H1 (cell line): ENCODE results near the gene TSPAN4. TPM values are rescaled to one million over a fixed set of nuclear protein-coding genes. Genes with fewer than 3 reads are reported as not detected.

Source experiments
- CTCF ChIA-PET: fragments of 300-600 bp; sonication (Branson Sonifier 250); formaldehyde crosslinking; loops from one replicate; lab custom pipeline; 2021; ENCODE audit not compliant: partially characterized antibody; lab: Charles Lee
- POLR2A ChIA-PET: fragments of 300-600 bp; sonication (Branson Sonifier 250); formaldehyde crosslinking; loops from one replicate; lab custom pipeline; 2021; ENCODE audit warnings: inconsistent platforms; ENCODE audit not compliant: partially characterized antibody; lab: Charles Lee
- DNase-seq, 2 experiments: peaks; one replicate each; pipeline versions ENCODE4 v3.0.0 to v3.0.0-alpha.2; 2010 to 2022; ENCODE audit warnings: low spot score in 2 of 2, low read depth in 1 of 2, mixed read lengths in 1 of 2
- FAIRE-seq: peaks from 2 replicates; lab custom pipeline; 2011; peaks lifted over from hg19 to GRCh38; lab: Jason Lieb, UNC
- H2AFZ ChIP-seq: 2 replicates; pipeline ENCODE4 v1.8.1; 2012; ENCODE audit warnings: low read length, inconsistent platforms
- H2AK5ac ChIP-seq: 2 replicates; pipeline ENCODE4 v1.6.1; 2013; ENCODE audit warnings: low read depth, low read length
- H2BK120ac ChIP-seq: replicated peaks from 2 replicates; pipeline ENCODE3; 2013; ENCODE audit warnings: low read depth, low read length, inconsistent platforms
- H2BK12ac ChIP-seq: 2 replicates; pipeline ENCODE4 v1.6.1; 2013; ENCODE audit warnings: low read depth, low read length
- H2BK15ac ChIP-seq: 2 replicates; pipeline ENCODE4 v1.6.1; 2013; ENCODE audit warnings: low read length
- H2BK20ac ChIP-seq: 2 replicates; pipeline ENCODE4 v1.6.1; 2013; ENCODE audit warnings: low read length
- H2BK5ac ChIP-seq: 2 replicates; pipeline ENCODE4 v1.6.1; 2013; ENCODE audit warnings: low read depth, low read length
- H3K14ac ChIP-seq: 2 replicates; pipeline ENCODE4 v1.6.1; 2013; ENCODE audit warnings: inconsistent platforms; ENCODE audit not compliant: insufficient read length
- H3K18ac ChIP-seq: 2 replicates; pipeline ENCODE4 v1.6.1; 2013; ENCODE audit warnings: low read length; ENCODE audit errors: extremely low read depth
- H3K23ac ChIP-seq: 2 replicates; pipeline ENCODE4 v1.6.1; 2013; ENCODE audit warnings: inconsistent platforms; ENCODE audit not compliant: insufficient read length
- H3K23me2 ChIP-seq: 2 replicates; pipeline ENCODE4 v1.6.1; 2013; ENCODE audit warnings: low read depth, low read length
- H3K27ac ChIP-seq: 2 replicates; pipeline ENCODE4 v1.6.1; 2011; ENCODE audit warnings: low read depth, low read length, inconsistent platforms
- H3K27me3 ChIP-seq, 4 experiments: replicated peaks in 1 of 4; 1 replicate in 1 of 4; 2 replicates in 3 of 4; pipeline versions ENCODE4 v1.6.1 to v1.8.1; 2011 to 2013; ENCODE audit warnings: low read length in 3 of 4, mild to moderate bottlenecking in 3 of 4, inconsistent platforms in 2 of 4, mixed read lengths in 2 of 4, moderate library complexity in 1 of 4; ENCODE audit not compliant: control insufficient read depth in 3 of 4, insufficient read depth in 3 of 4; ENCODE audit errors: extremely low read depth in 1 of 4
- H3K36me3 ChIP-seq, 4 experiments: 2 replicates each; pipeline versions ENCODE4 v1.6.1 to v1.8.1; 2011 to 2013; ENCODE audit warnings: mild to moderate bottlenecking in 4 of 4, low read length in 3 of 4, moderate library complexity in 2 of 4, control low read depth in 1 of 4, inconsistent platforms in 1 of 4; ENCODE audit not compliant: insufficient read depth in 4 of 4, control insufficient read depth in 2 of 4
- H3K4ac ChIP-seq: replicated peaks from 2 replicates; pipeline ENCODE3; 2013; ENCODE audit warnings: low read length, low read depth, mixed read lengths, inconsistent platforms; ENCODE audit not compliant: insufficient read length
- H3K4me1 ChIP-seq, 4 experiments: replicated peaks in 1 of 4; 1 replicate in 1 of 4; 2 replicates in 3 of 4; pipeline versions ENCODE4 v1.6.1 to v1.8.1; 2011 to 2013; ENCODE audit warnings: low read length in 3 of 4, inconsistent platforms in 2 of 4, mixed read lengths in 1 of 4; ENCODE audit not compliant: insufficient read depth in 4 of 4, control insufficient read depth in 3 of 4
- H3K4me2 ChIP-seq, 2 experiments: 2 replicates each; pipeline versions ENCODE4 v1.6.1 to v1.8.1; 2011 to 2013; ENCODE audit warnings: low read depth in 2 of 2, low read length in 2 of 2, control low read depth in 1 of 2, inconsistent platforms in 1 of 2, mild to moderate bottlenecking in 1 of 2; ENCODE audit not compliant: insufficient read depth in 1 of 2
- H3K4me3 ChIP-seq, 4 experiments: fragments of 200-600, 300-600 bp in 1 of 4; sonication (generic), shearing (Covaris generic), sonication (Bioruptor Twin) in 1 of 4; 2 replicates each; pipeline versions ENCODE4 v1.5.1 to v1.8.1; 2011 to 2016; ENCODE audit warnings: low read length in 4 of 4, low read depth in 3 of 4, control low read depth in 2 of 4, inconsistent platforms in 2 of 4, mild to moderate bottlenecking in 2 of 4, mixed read lengths in 1 of 4, moderate library complexity in 1 of 4; ENCODE audit not compliant: insufficient read depth in 2 of 4; ENCODE audit errors: extremely low read depth in 1 of 4
- H3K56ac ChIP-seq: replicated peaks from 2 replicates; pipeline ENCODE3; 2013; ENCODE audit warnings: low read depth, mild to moderate bottlenecking, mixed read lengths, low read length, inconsistent platforms; ENCODE audit not compliant: insufficient read length
- H3K79me1 ChIP-seq: 2 replicates; pipeline ENCODE4 v1.6.1; 2013; ENCODE audit warnings: low read depth, low read length, control low read depth
- H3K79me2 ChIP-seq, 2 experiments: 2 replicates each; pipeline versions ENCODE4 v1.6.1 to v1.8.1; 2012 to 2013; ENCODE audit warnings: low read length in 2 of 2, mild to moderate bottlenecking in 2 of 2, inconsistent platforms in 1 of 2; ENCODE audit not compliant: insufficient read depth in 2 of 2, control insufficient read depth in 1 of 2
- H3K9ac ChIP-seq, 4 experiments: replicated peaks in 1 of 4; 1 replicate in 1 of 4; 2 replicates in 3 of 4; pipeline versions ENCODE4 v1.6.1 to v1.8.1; 2011 to 2013; ENCODE audit warnings: low read depth in 3 of 4, low read length in 3 of 4, control low read depth in 2 of 4, mild to moderate bottlenecking in 2 of 4, moderate library complexity in 2 of 4, inconsistent platforms in 1 of 4; ENCODE audit errors: extremely low read depth in 1 of 4
- H3K9me3 ChIP-seq, 2 experiments: 2 replicates each; pipeline versions ENCODE4 v1.6.1 to v1.8.1; 2012 to 2013; ENCODE audit warnings: mild to moderate bottlenecking in 2 of 2, moderate library complexity in 2 of 2, control low read depth in 1 of 2, inconsistent platforms in 1 of 2, low read depth in 1 of 2, low read length in 1 of 2, mixed read lengths in 1 of 2; ENCODE audit not compliant: insufficient read depth in 2 of 2
- H4K20me1 ChIP-seq, 2 experiments: replicated peaks in 1 of 2; 2 replicates each; pipeline versions ENCODE3 to v1.8.1; 2011 to 2013; ENCODE audit warnings: inconsistent platforms in 2 of 2, low read length in 2 of 2, mild to moderate bottlenecking in 1 of 2; ENCODE audit not compliant: insufficient read depth in 2 of 2, control insufficient read depth in 1 of 2
- H4K5ac ChIP-seq: 2 replicates; pipeline ENCODE4 v1.6.1; 2013; ENCODE audit warnings: low read length, low read depth, mixed read lengths, inconsistent platforms; ENCODE audit not compliant: insufficient read length
- H4K8ac ChIP-seq: 2 replicates; pipeline ENCODE4 v1.8.0; 2013; ENCODE audit warnings: mild to moderate bottlenecking, moderate library complexity, low read length, inconsistent platforms; ENCODE audit not compliant: insufficient read depth; ENCODE audit errors: extremely low read depth
- H4K91ac ChIP-seq: replicated peaks from 2 replicates; pipeline ENCODE3; 2013; ENCODE audit warnings: low read length, mixed read lengths, inconsistent platforms; ENCODE audit not compliant: insufficient read length
- JUN ChIP-seq: IDR thresholded peaks from 2 replicates; pipeline ENCODE4 v1.6.1; 2011; ENCODE audit warnings: low read depth, mild to moderate bottlenecking, improper control_type of control experiment, low read length
- POLR2AphosphoS5 ChIP-seq: IDR thresholded peaks from 2 replicates; pipeline ENCODE4 v1.6.1; 2011; ENCODE audit warnings: low read depth, low read length
- WGBS, 2 experiments: shearing (Covaris generic) in 1 of 2; methylation state at CpG; one replicate each; pipeline versions ENCODE4 v1.1.6 to v1.1.7; 2013 to 2015; ENCODE audit warnings: low lambda C conversion rate in 2 of 2, mixed read lengths in 2 of 2, inconsistent platforms in 1 of 2, low coverage in 1 of 2, missing lambda C conversion rate in 1 of 2; ENCODE audit not compliant: insufficient replicate concordance in 2 of 2, insufficient coverage in 1 of 2, insufficient read length in 1 of 2; ENCODE audit errors: extremely low coverage in 1 of 2, missing lambda C conversion rate in 1 of 2; 5-methylcytosine and 5-hydroxymethylcytosine counted together
- polyA plus RNA-seq, 7 experiments: library from polyadenylated mRNA; depleted of rRNA in 3 of 7; stranded (reverse) in 5 of 7; unstranded in 2 of 7; fragments of >200 nt in 5 of 7; fragments of 200-250 nt in 2 of 7; gene quantifications; 1 replicate in 5 of 7; 2 replicates in 1 of 7; 4 replicates in 1 of 7; pipeline versions ENCODE4 v1.2.1 to v1.2.3, GENCODE V29; 2011 to 2013; ENCODE audit warnings: missing spikeins in 2 of 7, mixed read lengths in 2 of 7
- total RNA-seq: library from RNA; stranded (reverse); fragmentation: NEBNext Ultra II Directional; extraction: Animal tissue kit (Norgen Biotek cat#: 25700); gene quantifications from 2 replicates; pipeline ENCODE4 v1.2.1, GENCODE V29; 2021

Gene TSPAN4
- total and polyA plus RNA-seq, 2 of the 8 experiments (the other 6 are each of a cell fraction or from before 2014, with no cell fraction given) = 74.1 to 145 TPM

- POLR2A ChIA-PET = interaction anchor here (0.9 to 4.8 kb wide), 11 partner anchors 9 to 624 kb away, joined by 3 to 24 read pairs (median 4); no protein-coding TSS in a partner anchor
- CTCF ChIA-PET = interaction anchor here (0.7 to 6.3 kb wide), 7 partner anchors 9 to 181 kb away, joined by 3 to 35 read pairs (median 3); no protein-coding TSS in a partner anchor
- H3K14ac ChIP-seq = no peak overlapping the region
Measured at GRCh38 chr11:865462-866430, 23.1 kb downstream of the TSPAN4 start.

More at GRCh38 chr11:865462-866430, 23.1 kb downstream of the TSPAN4 start:
- DNase-seq = no peak
- no peak overlapping the region for H4K5ac ChIP-seq
- no peak for FAIRE-seq
- H2AK5ac ChIP-seq = no peak overlapping the region
- peaks cover 9 to 40% of the 10 kb centered on the region in 2 experiments for H4K20me1 ChIP-seq
- no peak overlapping the region for H3K4me2 ChIP-seq
- H3K23me2 ChIP-seq = no peaks in the 10 kb centered on the region
- peaks cover 0 to 36% (median 29%) of the 10 kb centered on the region in 4 experiments; a peak in 6 of 7 replicates for H3K4me1 ChIP-seq
- no peak overlapping the region for H2BK5ac ChIP-seq
- H3K23ac ChIP-seq = no peak overlapping the region
- H3K9me3 ChIP-seq = no peaks in the 10 kb centered on the region
- H2BK15ac ChIP-seq = no peak overlapping the region
- no peak overlapping the region for H2BK120ac ChIP-seq
- peak overlapping the region; percentile 77 for H4K8ac ChIP-seq
- H3K56ac ChIP-seq = no peak overlapping the region
- no peak overlapping the region for H3K18ac ChIP-seq
- no peak overlapping the region for H3K4me3 ChIP-seq
- H3K79me1 ChIP-seq = no peaks in the 10 kb centered on the region
- no peak overlapping the region for H3K4ac ChIP-seq
- WGBS, 2 experiments = 88% methylated on average over 37 of the region's 41 CpGs; no CpG with 5 or more reads in 1 of the 2 experiments
- peaks cover 0 to 4% (median 0%) of the 10 kb centered on the region in 4 experiments; a peak in 3 of 8 replicates for H3K36me3 ChIP-seq
- no peak overlapping the region for H4K91ac ChIP-seq
- H3K79me2 ChIP-seq = no peaks in the 10 kb centered on the region
- H2AFZ ChIP-seq = no peak overlapping the region
- no peak overlapping the region for H3K27ac ChIP-seq
- TF ChIP-seq POLR2AphosphoS5 (peak; percentile 37; the same call in 1 of the 2 replicates), JUN (no peak)
- no peaks in the 10 kb centered on the region; a peak in 1 of 7 replicates for H3K27me3 ChIP-seq
- H3K9ac ChIP-seq = no peak overlapping the region; a peak in 1 of 7 replicates
- H2BK20ac ChIP-seq = no peak overlapping the region
- no peak overlapping the region for H2BK12ac ChIP-seq
